GM23248 (cell line): ENCODE results near the gene CEACAM4.
"Not testable (repeated sequence)": the region's sequence is repeated elsewhere in the genome, so short reads cannot be mapped to it uniquely, and the experiment has no call there.

ENCODE experiments used
- EZH2 ChIP-seq: fragments of 200-600 bp; sonication (generic); IDR thresholded peaks from 2 replicates; pipeline ENCODE4 v1.6.1; 2018; ENCODE audit warnings: antibody characterized with exemption, mild to moderate bottlenecking; ENCODE audit not compliant: insufficient read depth, poor library complexity, severe bottlenecking
- EZH2phosphoT487 ChIP-seq: fragments of 200-600 bp; sonication (generic); IDR thresholded peaks from 2 replicates; pipeline ENCODE4 v1.6.1; 2018; ENCODE audit warnings: antibody characterized with exemption, moderate library complexity, mild to moderate bottlenecking, low read depth; ENCODE audit not compliant: insufficient read depth

- not testable (repeated sequence) for TF ChIP-seq EZH2phosphoT487, EZH2
Measured at GRCh38 chr19:41656756-41657155, 29.9 kb upstream of the CEACAM4 start.
